CD14-positive monocyte (primary cell): ENCODE results near the gene FKBP1A. TPM values are rescaled to one million over a fixed set of nuclear protein-coding genes. Genes with fewer than 3 reads are reported as not detected.
A peak's percentile ranks its signal among the peaks of the same experiment; 100 is the strongest.

Source experiments
- DNase-seq, 3 donors: peaks; one replicate each; pipeline ENCODE4 v3.0.0-alpha.2; 2011 to 2022
- H2AFZ ChIP-seq: 2 replicates; pipeline ENCODE4 v1.6.0; 2012; ENCODE audit warnings: mild to moderate bottlenecking, low read depth, low read length, inconsistent platforms; ENCODE audit not compliant: insufficient read depth, poor library complexity, severe bottlenecking
- H3K27ac ChIP-seq, 2 donors: 1 replicate in 1 of 2; 2 replicates in 1 of 2; pipeline ENCODE4 v1.5.1; 2012 to 2013; ENCODE audit warnings: low read length in 2 of 2, control low read depth in 1 of 2, inconsistent platforms in 1 of 2, low read depth in 1 of 2, mild to moderate bottlenecking in 1 of 2
- H3K27me3 ChIP-seq, 2 donors: one replicate each; pipeline versions ENCODE4 v1.6.0 to v1.6.1; 2011 to 2013; ENCODE audit warnings: low read length in 2 of 2; ENCODE audit not compliant: control insufficient read depth in 2 of 2, insufficient read depth in 2 of 2
- H3K36me3 ChIP-seq, 2 donors: replicated peaks in 1 of 2; 1 replicate in 1 of 2; 2 replicates in 1 of 2; pipeline versions ENCODE4 v1.5.1 to v1.6.1; 2012 to 2013; ENCODE audit warnings: low read length in 2 of 2, control low read depth in 1 of 2, inconsistent platforms in 1 of 2, mild to moderate bottlenecking in 1 of 2; ENCODE audit not compliant: insufficient read depth in 2 of 2, control insufficient read depth in 1 of 2
- H3K4me1 ChIP-seq, 2 donors: 1 replicate in 1 of 2; 2 replicates in 1 of 2; pipeline versions ENCODE4 v1.5.1 to v1.6.1; 2012 to 2013; ENCODE audit warnings: low read length in 2 of 2, control low read depth in 1 of 2, inconsistent platforms in 1 of 2, mild to moderate bottlenecking in 1 of 2, moderate library complexity in 1 of 2; ENCODE audit not compliant: insufficient read depth in 2 of 2, control insufficient read depth in 1 of 2
- H3K4me2 ChIP-seq: replicated peaks from 2 replicates; pipeline ENCODE3; 2012; ENCODE audit warnings: low read length, moderate library complexity, mild to moderate bottlenecking; ENCODE audit not compliant: poor library complexity, severe bottlenecking; ENCODE audit errors: extremely low read depth
- H3K4me3 ChIP-seq, 3 experiments: fragments of 200-600 bp in 1 of 3; sonication (generic) in 1 of 3; replicated peaks in 1 of 3; 1 replicate in 2 of 3; 2 replicates in 1 of 3; pipeline ENCODE4 v1.5.1; 2011 to 2013; ENCODE audit warnings: low read length in 3 of 3, mild to moderate bottlenecking in 3 of 3, control low read depth in 2 of 3, low read depth in 2 of 3, inconsistent platforms in 1 of 3, moderate library complexity in 1 of 3
- H3K79me2 ChIP-seq: 2 replicates; pipeline ENCODE4 v1.6.0; 2012; ENCODE audit warnings: mild to moderate bottlenecking, control low read depth, inconsistent platforms, low read length, moderate library complexity; ENCODE audit not compliant: insufficient read depth
- H3K9ac ChIP-seq: 2 replicates; pipeline ENCODE4 v1.6.0; 2017; ENCODE audit warnings: low read length, mild to moderate bottlenecking; ENCODE audit not compliant: insufficient read depth, poor library complexity, severe bottlenecking
- H3K9me3 ChIP-seq, 2 donors: replicated peaks in 1 of 2; 1 replicate in 1 of 2; 2 replicates in 1 of 2; pipeline versions ENCODE4 v1.5.1 to v1.6.1; 2012 to 2013; ENCODE audit warnings: low read length in 2 of 2, control low read depth in 1 of 2; ENCODE audit not compliant: control insufficient read depth in 1 of 2, insufficient read depth in 1 of 2
- H4K20me1 ChIP-seq: 2 replicates; pipeline ENCODE4 v1.6.0; 2012; ENCODE audit warnings: mild to moderate bottlenecking, low read length, control low read depth, moderate library complexity; ENCODE audit not compliant: insufficient read depth
- H3K27ac Mint-ChIP-seq, 7 donors: one replicate each; pipeline ENCODE4 v1.8.0; 2020; ENCODE audit warnings: mild to moderate bottlenecking in 7 of 7, mixed read lengths in 7 of 7, moderate library complexity in 6 of 7, inconsistent platforms in 2 of 7
- H3K27me3 Mint-ChIP-seq, 3 donors: one replicate each; pipeline ENCODE4 v1.8.0; 2021 to 2022; ENCODE audit warnings: low read depth in 3 of 3, mild to moderate bottlenecking in 3 of 3, mixed read lengths in 3 of 3, moderate library complexity in 3 of 3, inconsistent platforms in 1 of 3
- H3K36me3 Mint-ChIP-seq, 2 donors: one replicate each; pipeline ENCODE4 v1.8.0; 2020; ENCODE audit warnings: mixed read lengths in 2 of 2, inconsistent platforms in 1 of 2, mild to moderate bottlenecking in 1 of 2
- H3K4me1 Mint-ChIP-seq: one replicate; pipeline ENCODE4 v1.8.0; 2020; ENCODE audit warnings: mild to moderate bottlenecking, mixed read lengths
- H3K4me3 Mint-ChIP-seq, 2 donors: one replicate each; pipeline ENCODE4 v1.8.0; 2020; ENCODE audit warnings: mild to moderate bottlenecking in 2 of 2, mixed read lengths in 2 of 2, moderate library complexity in 1 of 2
- H3K9me3 Mint-ChIP-seq, 7 donors: one replicate each; pipeline ENCODE4 v1.8.0; 2020 to 2022; ENCODE audit warnings: mixed read lengths in 7 of 7, mild to moderate bottlenecking in 6 of 7, moderate library complexity in 6 of 7, inconsistent platforms in 2 of 7
- CTCF ChIP-seq: fragments of 200-600 bp; IDR thresholded peaks from one replicate; pipeline ENCODE4 v1.8.0; 2022; ENCODE audit warnings: antibody characterized with exemption, mild to moderate bottlenecking
- WGBS: methylation state at CpG from one replicate; pipeline ENCODE4 v1.1.5; 2013; ENCODE audit warnings: missing lambda C conversion rate; ENCODE audit not compliant: insufficient coverage; 5-methylcytosine and 5-hydroxymethylcytosine counted together
- intact Hi-C, 2 donors: fragments of 100-400 bp; cut with micrococcal nuclease; formaldehyde crosslinking; loops; one replicate each; pipeline versions ENCODE4 v1.15.0 to v1.15.1; 2023
- polyA plus RNA-seq, 3 donors: library from polyadenylated mRNA; depleted of rRNA in 1 of 3; unstranded in 2 of 3; stranded (reverse) in 1 of 3; fragments of 300-500 nt in 2 of 3; fragments of >200 nt in 1 of 3; fragmentation: Illumina TruSeq in 2 of 3; gene quantifications; 1 replicate in 2 of 3; 2 replicates in 1 of 3; pipeline ENCODE4 v1.2.3, GENCODE V29; 2012 to 2021

The FKBP1A gene
- polyA plus RNA-seq, 3 donors, result 155 to 268 (median 194) TPM

GRCh38 chr20:1373036-1373435, 19.8 kb downstream of the FKBP1A start:
- H3K4me1 Mint-ChIP-seq, result peaks cover 55% of the 10 kb centered on the region
- WGBS, result no CpG with 5 or more reads among the region's 3 CpGs
- no peaks in the 10 kb centered on the region for H3K9me3 ChIP-seq
- peaks cover 53 to 67% of the 10 kb centered on the region in 2 donors for H3K36me3 ChIP-seq
- H3K4me2 ChIP-seq, result no peak overlapping the region
- intact Hi-C loops, result no loop called here
- H3K36me3 Mint-ChIP-seq, result peaks cover 53 to 80% of the 10 kb centered on the region in 2 donors
- peak overlapping the region in 1 of 2 donors; percentile 53 for H3K27ac ChIP-seq
- no peaks in the 10 kb centered on the region for H3K27me3 ChIP-seq
- peaks cover 36 to 38% of the 10 kb centered on the region in 2 donors for H3K4me1 ChIP-seq
- no peak overlapping the region for H3K4me3 Mint-ChIP-seq
- peaks cover 84% of the 10 kb centered on the region for H3K79me2 ChIP-seq
- H3K4me3 ChIP-seq, result no peak overlapping the region
- no peak overlapping the region for H2AFZ ChIP-seq
- peak overlapping the region in 1 of 7 donors; percentile 6 for H3K27ac Mint-ChIP-seq
- no peaks in the 10 kb centered on the region for H3K9me3 Mint-ChIP-seq
- H3K27me3 Mint-ChIP-seq, result peaks cover 0 to 3% (median 2%) of the 10 kb centered on the region in 3 donors
- peaks cover 98% of the 10 kb centered on the region for H4K20me1 ChIP-seq
- no peak for DNase-seq
- H3K9ac ChIP-seq, result no peak overlapping the region
- no peak for TF ChIP-seq CTCF

- H3K9ac ChIP-seq, result no peak overlapping the region
- H3K4me1 ChIP-seq, result peaks cover 26 to 28% of the 10 kb centered on the region in 2 donors
- Mint-ChIP-seq H3K27me3 (peaks cover 0 to 3% (median 0%) of the 10 kb centered on the region in 3 donors), H3K4me1 (peaks cover 44% of the 10 kb centered on the region), H3K4me3 (no peak overlapping the region), H3K36me3 (peaks cover 61 to 85% of the 10 kb centered on the region in 2 donors), H3K9me3 (no peaks in the 10 kb centered on the region), H3K27ac (peak overlapping the region in 3 of 7 donors; percentile 33 to 74 (median 57))
- intact Hi-C loops, result no loop called here
- H3K79me2 ChIP-seq, result peaks cover 81% of the 10 kb centered on the region
- H3K4me2 ChIP-seq, result no peak overlapping the region
- no peak for DNase-seq
- H3K27me3 ChIP-seq, result no peaks in the 10 kb centered on the region
- WGBS, result 93% methylated on average over 2 of the region's 5 CpGs
- H3K9me3 ChIP-seq, result no peaks in the 10 kb centered on the region
- peaks cover 98% of the 10 kb centered on the region for H4K20me1 ChIP-seq
- no peak overlapping the region for H2AFZ ChIP-seq
- H3K36me3 ChIP-seq, result peaks cover 63 to 78% of the 10 kb centered on the region in 2 donors
- no peak for TF ChIP-seq CTCF
- H3K27ac ChIP-seq, result peak overlapping the region in 1 of 2 donors; percentile 61
- H3K4me3 ChIP-seq, result no peak overlapping the region
These were observed 20.9 kb downstream of the FKBP1A start for GRCh38 chr20:1371830-1372539.
